Non-pigmented ciliary epithelial cell (primary cell): ENCODE data around the gene KLK6.
A peak's percentile ranks its signal among the peaks of the same experiment; 100 is the strongest.

Source experiments
- DNase-seq: peaks from one replicate; pipeline ENCODE4 v3.0.0-alpha.2; 2010; ENCODE audit warnings: low read depth

Gene KLK6

GRCh38 chr19:50952910-50953309, 16.5 kb downstream of the KLK6 start, which contains the start of gene KLK5:
Gene KLK5, minus strand, starts transcription at chr19:50953038. Its CDS starts 381 bp downstream, at chr19:50952657.
- no peak for DNase-seq

- no peak for DNase-seq
Observed at GRCh38 chr19:50949861-50950260, 19.5 kb downstream of the KLK6 start.

- no peak for DNase-seq
Observed at GRCh38 chr19:50947123-50947522, 22.3 kb downstream of the KLK6 start.

GRCh38 chr19:50944795-50945194, 24.6 kb downstream of the KLK6 start:
- no peak for DNase-seq

GRCh38 chr19:50943074-50943828, 26.1 kb downstream of the KLK6 start:
- DNase-seq = no peak

- no peak for DNase-seq
Observed at GRCh38 chr19:50939596-50939995, 29.8 kb downstream of the KLK6 start.

GRCh38 chr19:50933640-50934039, 35.8 kb downstream of the KLK6 start:
- no peak for DNase-seq

GRCh38 chr19:50932690-50933083, 36.7 kb downstream of the KLK6 start:
- no peak for DNase-seq

- no peak for DNase-seq
Observed at GRCh38 chr19:50932018-50932689, 37.2 kb downstream of the KLK6 start.

- no peak for DNase-seq
Observed at GRCh38 chr19:50931023-50931422, 38.4 kb downstream of the KLK6 start.

- DNase-seq = no peak
Observed at GRCh38 chr19:50928831-50929230, 40.6 kb downstream of the KLK6 start.

- DNase-seq = no peak
Observed at GRCh38 chr19:50926144-50926543, 43.2 kb downstream of the KLK6 start.

GRCh38 chr19:50925734-50926133, 43.7 kb downstream of the KLK6 start:
- no peak for DNase-seq

- no peak for DNase-seq
Observed at GRCh38 chr19:50924586-50924985, 44.8 kb downstream of the KLK6 start.

- peak; percentile 28 for DNase-seq
Observed at GRCh38 chr19:50922317-50922853, 47.0 kb downstream of the KLK6 start.

- DNase-seq = no peak
Observed at GRCh38 chr19:50921426-50922316, 47.7 kb downstream of the KLK6 start.

GRCh38 chr19:50916069-50916468, 53.3 kb downstream of the KLK6 start:
- no peak for DNase-seq

GRCh38 chr19:50912727-50913716, 56.4 kb downstream of the KLK6 start:
- no peak for DNase-seq

GRCh38 chr19:50912102-50912599, 57.2 kb downstream of the KLK6 start:
- no peak for DNase-seq

GRCh38 chr19:50911206-50912101, 57.9 kb downstream of the KLK6 start, which contains the start of gene KLK4:
Gene KLK4, minus strand, starts transcription at chr19:50911395. Its CDS starts 657 bp downstream, at chr19:50910738.
- no peak for DNase-seq
